HG03175 (cell line): Measurements from ENCODE around the gene RGS11.
"Not testable (repeated sequence)": the region's sequence is repeated elsewhere in the genome, so short reads cannot be mapped to it uniquely, and the experiment has no call there.

Source experiments
- ATAC-seq: cut with Tn5 transposase; IDR thresholded peaks from one replicate; pipeline ENCODE4 v1.9.1; 2021; ENCODE audit warnings: mild to moderate bottlenecking, moderate library complexity; ENCODE audit not compliant: unreplicated experiment

RGS11 gene

GRCh38 chr16:264440-264951, 11.2 kb downstream of the RGS11 start:
- ATAC-seq, result no peak

- no peak for ATAC-seq
These were observed 11.8 kb downstream of the RGS11 start for GRCh38 chr16:263944-264343.

DNA sequence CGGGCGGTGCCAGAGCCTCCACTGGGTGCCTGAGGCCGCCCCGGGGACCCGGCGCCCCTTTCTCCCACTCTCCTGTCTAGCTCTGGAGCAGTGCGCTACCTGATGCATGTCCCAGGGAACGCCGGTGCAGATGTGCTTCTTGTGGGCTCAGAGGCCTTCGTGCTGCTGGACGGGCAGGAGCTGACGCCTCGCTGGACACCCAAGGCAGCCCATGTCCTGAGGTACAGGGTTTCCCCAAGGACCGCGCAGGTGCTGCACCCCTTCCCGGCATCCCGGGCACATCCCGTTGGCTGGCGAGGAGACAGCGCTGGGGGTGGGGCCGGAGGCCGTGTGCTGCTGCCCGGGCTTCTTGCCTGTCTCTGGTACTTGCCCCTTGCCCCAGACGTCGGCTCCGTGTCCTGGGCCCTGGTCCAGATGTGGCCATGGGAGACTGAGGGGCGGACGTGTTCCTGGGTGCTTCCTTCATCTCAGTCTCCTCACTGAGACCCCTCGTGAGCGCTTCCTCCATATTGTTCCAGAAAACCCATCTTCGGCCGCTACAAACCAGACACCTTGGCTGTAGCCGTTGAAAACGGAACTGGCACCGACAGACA, 12.5 kb downstream of the RGS11 start:
- no peak for ATAC-seq

- ATAC-seq, result no peak
These were observed 13.5 kb downstream of the RGS11 start for GRCh38 chr16:262121-262745.

DNA sequence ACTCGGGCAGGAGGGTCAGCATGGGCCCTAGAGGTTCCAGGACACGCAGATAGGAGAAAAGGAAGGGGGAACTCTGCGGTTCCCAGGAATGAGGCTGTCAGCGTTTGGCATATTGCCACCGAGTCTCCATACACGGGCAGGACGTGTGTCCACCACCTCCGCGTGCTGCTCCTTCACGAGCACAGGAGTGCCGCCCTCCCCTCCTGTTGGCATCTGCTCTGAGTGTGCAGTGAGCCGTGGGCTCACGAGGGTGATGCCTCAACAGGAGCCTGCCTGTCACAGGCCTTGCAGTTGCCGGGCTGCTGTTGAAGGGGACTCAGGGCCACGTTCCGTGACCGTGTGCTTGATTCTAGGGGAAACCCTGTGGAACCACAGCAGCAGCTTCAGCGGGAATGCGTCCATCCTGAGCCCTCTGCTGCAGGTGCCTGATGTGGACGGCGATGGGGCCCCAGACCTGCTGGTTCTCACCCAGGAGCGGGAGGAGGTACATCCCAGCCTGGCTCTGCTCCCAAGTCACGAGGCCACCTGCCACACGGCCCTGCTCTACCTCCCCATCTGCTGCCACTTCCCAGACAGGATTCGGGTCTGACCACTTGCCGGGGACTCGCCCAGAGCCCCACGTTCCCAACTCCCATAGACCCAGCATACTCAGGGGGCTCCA, 14.6 kb downstream of the RGS11 start:
- ATAC-seq, result no peak

- no peak for ATAC-seq
These were observed 15.4 kb downstream of the RGS11 start for GRCh38 chr16:260326-260725.

DNA sequence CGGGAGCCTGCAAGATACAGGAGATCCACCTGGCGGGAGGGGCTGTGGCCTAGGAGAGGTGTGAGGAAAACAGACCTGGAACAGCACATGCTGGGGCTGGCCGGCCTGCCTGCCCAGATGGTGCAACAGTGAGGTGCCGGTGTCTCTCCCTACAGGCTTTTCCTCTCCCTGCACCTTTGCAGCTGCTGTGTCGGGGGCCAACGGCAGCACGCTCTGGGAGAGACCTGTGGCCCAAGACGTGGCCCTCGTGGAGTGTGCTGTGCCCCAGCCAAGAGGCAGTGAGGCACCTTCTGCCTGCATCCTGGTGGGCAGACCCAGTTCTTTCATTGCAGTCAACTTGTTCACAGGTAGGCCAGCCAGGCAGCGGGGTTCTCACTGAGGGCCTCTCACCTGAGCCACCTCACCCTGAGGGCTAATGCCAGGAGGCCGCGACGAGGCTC, 15.9 kb downstream of the RGS11 start:
- ATAC-seq, result no peak

GRCh38 chr16:259226-259625, 16.5 kb downstream of the RGS11 start:
- ATAC-seq, result no peak

GRCh38 chr16:258091-258490, 17.7 kb downstream of the RGS11 start:
- ATAC-seq, result not testable (repeated sequence)

DNA sequence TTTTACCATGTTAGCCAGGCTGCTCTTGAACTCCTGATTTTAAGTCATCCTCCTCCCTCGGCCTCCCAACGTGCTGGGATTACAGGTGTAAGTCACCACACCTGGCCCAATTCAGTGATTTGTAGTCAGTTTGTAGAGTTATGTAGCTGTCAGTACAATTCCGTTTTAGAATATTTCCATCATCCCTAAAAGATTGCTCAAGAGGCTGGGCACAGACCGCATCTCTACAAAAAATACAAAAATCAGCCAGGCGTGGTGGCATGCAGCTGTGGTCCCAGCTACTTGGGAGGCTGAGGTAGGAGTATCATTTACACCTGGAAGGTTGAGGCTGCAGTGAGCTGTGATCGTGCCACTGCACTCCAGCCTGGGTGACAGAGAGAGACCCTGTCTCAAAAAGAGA, 20.6 kb downstream of the RGS11 start:
- no peak for ATAC-seq

DNA sequence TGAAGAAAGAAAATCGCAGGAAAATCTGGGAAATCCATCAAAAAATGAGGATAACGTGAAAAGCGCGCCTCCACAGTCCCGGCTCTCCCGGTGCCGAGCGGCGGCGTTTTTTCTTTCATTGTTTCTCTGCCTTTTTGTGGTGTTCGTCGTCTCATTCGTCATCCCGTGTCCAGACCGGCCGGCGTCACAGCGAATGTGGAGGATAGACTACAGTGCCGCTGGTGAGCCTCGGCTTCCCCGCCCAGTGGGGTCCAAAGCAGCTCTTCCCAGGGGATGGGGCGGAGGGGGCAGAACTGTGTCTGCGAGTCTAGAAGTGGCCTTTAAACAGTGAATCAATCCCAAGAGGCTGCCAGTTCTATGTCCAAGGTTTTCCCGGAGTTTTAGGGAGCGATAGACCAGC, 21.3 kb downstream of the RGS11 start:
- no peak for ATAC-seq

- ATAC-seq, result no peak
These were observed 21.9 kb downstream of the RGS11 start for GRCh38 chr16:253833-254232.

GRCh38 chr16:252366-253337, 23.1 kb downstream of the RGS11 start:
- no peak for ATAC-seq

- no peak for ATAC-seq
These were observed 26.3 kb downstream of the RGS11 start for GRCh38 chr16:249431-249830.

DNA sequence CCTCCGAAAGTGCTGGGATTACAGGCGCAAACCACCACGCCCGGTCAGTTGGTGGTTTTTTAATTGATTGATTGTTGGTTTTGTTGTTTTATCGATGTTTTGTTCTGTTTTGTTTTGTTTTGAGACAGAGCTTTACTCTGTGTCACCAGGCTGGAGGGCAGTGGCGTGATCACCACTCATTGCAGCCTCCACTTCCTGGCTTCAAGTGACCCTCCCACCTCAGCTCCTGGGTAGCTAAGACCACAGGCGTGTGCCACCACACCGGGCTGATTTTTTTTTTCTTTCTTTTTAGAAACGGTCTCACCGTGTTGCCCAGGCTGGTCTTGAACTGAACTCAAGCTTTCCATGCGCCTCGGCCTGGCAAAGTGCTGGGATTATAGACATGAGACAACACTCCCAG, 28.7 kb downstream of the RGS11 start:
- no peak for ATAC-seq

DNA sequence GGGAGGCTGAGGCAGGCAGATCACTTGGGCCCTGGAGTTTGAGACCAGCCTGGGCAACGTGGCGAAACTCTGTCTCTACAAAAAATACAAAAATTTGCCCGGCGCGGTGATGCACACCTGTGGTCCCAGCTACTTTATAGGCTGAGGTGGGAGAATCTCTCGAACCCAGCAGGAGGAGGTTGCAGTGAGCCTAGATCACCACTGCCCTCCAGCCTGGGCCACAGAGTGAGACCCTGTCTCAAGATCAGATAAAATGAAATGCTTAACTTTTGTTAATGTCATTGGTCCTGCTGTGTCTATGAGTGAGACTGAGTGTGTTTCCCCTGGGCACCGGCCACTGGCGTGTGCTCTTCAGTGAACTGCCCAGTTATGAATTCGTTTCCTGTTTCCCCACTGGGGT, 30.6 kb downstream of the RGS11 start:
- ATAC-seq, result no peak

- ATAC-seq, result no peak
These were observed 32.4 kb downstream of the RGS11 start for GRCh38 chr16:243348-243747.

GRCh38 chr16:242281-242680, 33.5 kb downstream of the RGS11 start:
- no peak for ATAC-seq

- ATAC-seq, result no peak
These were observed 35.2 kb downstream of the RGS11 start for GRCh38 chr16:240559-240958.

- no peak for ATAC-seq
These were observed 35.8 kb downstream of the RGS11 start for GRCh38 chr16:239948-240277.
